Astrocyte (in vitro differentiated cells and primary cell): ENCODE results near the gene QRFPR.

ENCODE experiments used
- CTCF ChIP-seq: IDR thresholded peaks from 2 replicates; pipeline ENCODE4 v1.5.1; 2011; ENCODE audit warnings: low read depth, mild to moderate bottlenecking, inconsistent platforms, low read length, moderate library complexity; ENCODE audit not compliant: insufficient read depth
- EZH2 ChIP-seq: IDR thresholded peaks from 2 replicates; pipeline ENCODE4 v1.6.1; 2012; ENCODE audit warnings: mild to moderate bottlenecking, low read length, inconsistent platforms; ENCODE audit not compliant: insufficient read depth

GRCh38 chr4:121316091-121316490, 64.7 kb downstream of the QRFPR start:
- TF ChIP-seq CTCF (no peak), EZH2 (no peak)
